Neural progenitor cell (in vitro differentiated cells): Measurements from ENCODE around the gene RHBDL2. TPM values are rescaled to one million over a fixed set of nuclear protein-coding genes. Genes with fewer than 3 reads are reported as not detected.
"Not testable (repeated sequence)": the region's sequence is repeated elsewhere in the genome, so short reads cannot be mapped to it uniquely, and the experiment has no call there.

ENCODE experiments used
- DNase-seq: peaks from one replicate; pipeline ENCODE4 v3.0.0-alpha.2; 2016; ENCODE audit warnings: low spot score
- H2AFZ ChIP-seq: fragments of 200-600 bp; sonication (generic); replicated peaks from 2 replicates; pipeline ENCODE4 v1.6.1; 2016; ENCODE audit warnings: antibody characterized with exemption
- H3F3A ChIP-seq: fragments of 200-600 bp; sonication (generic); 2 replicates; pipeline ENCODE4 v1.6.1; 2016; ENCODE audit warnings: antibody characterized with exemption, low read depth
- H3K27ac ChIP-seq: fragments of 200-600 bp; sonication (generic); 2 replicates; pipeline ENCODE4 v1.5.1; 2016; ENCODE audit warnings: mild to moderate bottlenecking
- H3K27me3 ChIP-seq: fragments of 200-600 bp; sonication (generic); 2 replicates; pipeline ENCODE4 v1.6.1; 2016; ENCODE audit warnings: mild to moderate bottlenecking, moderate library complexity
- H3K36me3 ChIP-seq: fragments of 200-600 bp; sonication (generic); 2 replicates; pipeline ENCODE4 v1.5.1; 2016
- H3K4me1 ChIP-seq: fragments of 200-600 bp; sonication (generic); 2 replicates; pipeline ENCODE4 v1.6.1; 2016; ENCODE audit warnings: mixed run types
- H3K4me2 ChIP-seq: fragments of 200-600 bp; sonication (generic); 2 replicates; pipeline ENCODE4 v1.6.1; 2016
- H3K4me3 ChIP-seq: fragments of 200-600 bp; sonication (generic); 2 replicates; pipeline ENCODE4 v1.5.1; 2016
- H3K79me2 ChIP-seq: fragments of 200-600 bp; sonication (generic); 2 replicates; pipeline ENCODE4 v1.6.1; 2016; ENCODE audit warnings: low read depth
- H3K9ac ChIP-seq: fragments of 200-600 bp; sonication (generic); 2 replicates; pipeline ENCODE4 v1.6.1; 2016
- H3K9me3 ChIP-seq: fragments of 200-600 bp; sonication (generic); 2 replicates; pipeline ENCODE4 v1.5.1; 2016; ENCODE audit warnings: low read depth
- H4K20me1 ChIP-seq: fragments of 200-600 bp; sonication (generic); 2 replicates; pipeline ENCODE4 v1.6.1; 2016; ENCODE audit warnings: low read depth
- H3K27ac Mint-ChIP-seq: 3 replicates; pipeline ENCODE4 v1.8.0; 2021; ENCODE audit warnings: mixed read lengths
- H3K27me3 Mint-ChIP-seq: 2 replicates; pipeline ENCODE4 v1.8.0; 2022; ENCODE audit warnings: low read depth, mild to moderate bottlenecking, inconsistent platforms, moderate library complexity, mixed read lengths; ENCODE audit not compliant: insufficient read depth
- H3K36me3 Mint-ChIP-seq: 3 replicates; pipeline ENCODE4 v1.8.0; 2021; ENCODE audit warnings: mixed read lengths
- H3K4me1 Mint-ChIP-seq: 3 replicates; pipeline ENCODE4 v1.8.0; 2021; ENCODE audit warnings: mixed read lengths
- H3K4me3 Mint-ChIP-seq: 3 replicates; pipeline ENCODE4 v1.8.0; 2021; ENCODE audit warnings: mild to moderate bottlenecking, moderate library complexity, mixed read lengths
- H3K9me3 Mint-ChIP-seq: 3 replicates; pipeline ENCODE4 v1.8.0; 2020; ENCODE audit warnings: mixed read lengths
- EZH2 ChIP-seq: fragments of 200-600 bp; sonication (generic); IDR thresholded peaks from 2 replicates; pipeline ENCODE4 v1.6.1; 2017; ENCODE audit warnings: antibody characterized with exemption, mild to moderate bottlenecking, moderate library complexity
- EZH2phosphoT487 ChIP-seq: fragments of 200-600 bp; sonication (generic); IDR thresholded peaks from 2 replicates; pipeline ENCODE4 v1.6.1; 2017; ENCODE audit warnings: antibody characterized with exemption
- total RNA-seq: library from RNA; depleted of rRNA; stranded (reverse); fragments of >200 nt; gene quantifications from 2 replicates; pipeline ENCODE4 v1.2.3, GENCODE V29; 2015; ENCODE audit warnings: low replicate concordance
- TF ChIP-seq, protein P1 (sequence below): fragments of 200-600 bp; sonication (generic); IDR thresholded peaks from 2 replicates; pipeline ENCODE4 v1.5.1; 2017; ENCODE audit warnings: antibody characterized with exemption, mild to moderate bottlenecking

The RHBDL2 gene
- total RNA-seq, 1 donor from 2014 or later: not detected

DNA sequence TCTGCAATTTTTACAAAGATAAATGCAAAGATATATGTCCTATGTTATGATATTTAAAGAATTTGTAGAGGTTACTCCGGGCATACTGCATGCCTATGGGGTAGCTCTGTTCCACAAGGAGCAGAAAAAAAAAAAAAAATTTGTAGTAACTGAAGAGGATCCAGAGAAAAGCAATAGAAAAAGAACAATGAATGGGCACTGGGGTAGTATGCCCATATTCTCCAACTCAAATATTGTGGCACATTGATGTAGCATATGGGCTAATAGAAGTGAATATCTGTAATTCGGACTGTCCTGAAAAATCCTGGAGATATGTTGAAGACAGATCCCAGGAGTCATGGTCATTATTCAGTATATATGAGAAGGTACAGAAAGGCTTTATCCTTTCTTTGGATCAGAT lies 48.3 kb upstream of the RHBDL2 start:
- no peak for DNase-seq
- peak overlapping the region; percentile 89 for H3K27ac ChIP-seq
- H3K4me2 ChIP-seq: peak overlapping the region; percentile 88
- no peaks in the 10 kb centered on the region for H3K27me3 ChIP-seq
- H3K79me2 ChIP-seq: peaks cover 39% of the 10 kb centered on the region
- no peaks in the 10 kb centered on the region for H3K9me3 ChIP-seq
- no peaks in the 10 kb centered on the region for H3K9me3 Mint-ChIP-seq
- peak overlapping the region; percentile 88 for H3K4me3 Mint-ChIP-seq
- no peak overlapping the region for H2AFZ ChIP-seq
- H4K20me1 ChIP-seq: peaks cover 36% of the 10 kb centered on the region
- H3K4me1 ChIP-seq: peaks cover 26% of the 10 kb centered on the region
- TF ChIP-seq, protein P1, sequence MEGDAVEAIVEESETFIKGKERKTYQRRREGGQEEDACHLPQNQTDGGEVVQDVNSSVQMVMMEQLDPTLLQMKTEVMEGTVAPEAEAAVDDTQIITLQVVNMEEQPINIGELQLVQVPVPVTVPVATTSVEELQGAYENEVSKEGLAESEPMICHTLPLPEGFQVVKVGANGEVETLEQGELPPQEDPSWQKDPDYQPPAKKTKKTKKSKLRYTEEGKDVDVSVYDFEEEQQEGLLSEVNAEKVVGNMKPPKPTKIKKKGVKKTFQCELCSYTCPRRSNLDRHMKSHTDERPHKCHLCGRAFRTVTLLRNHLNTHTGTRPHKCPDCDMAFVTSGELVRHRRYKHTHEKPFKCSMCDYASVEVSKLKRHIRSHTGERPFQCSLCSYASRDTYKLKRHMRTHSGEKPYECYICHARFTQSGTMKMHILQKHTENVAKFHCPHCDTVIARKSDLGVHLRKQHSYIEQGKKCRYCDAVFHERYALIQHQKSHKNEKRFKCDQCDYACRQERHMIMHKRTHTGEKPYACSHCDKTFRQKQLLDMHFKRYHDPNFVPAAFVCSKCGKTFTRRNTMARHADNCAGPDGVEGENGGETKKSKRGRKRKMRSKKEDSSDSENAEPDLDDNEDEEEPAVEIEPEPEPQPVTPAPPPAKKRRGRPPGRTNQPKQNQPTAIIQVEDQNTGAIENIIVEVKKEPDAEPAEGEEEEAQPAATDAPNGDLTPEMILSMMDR: no peak
- TF ChIP-seq EZH2phosphoT487 (no peak), EZH2 (no peak)
- H3K4me1 Mint-ChIP-seq: peaks cover 39% of the 10 kb centered on the region
- no peak overlapping the region for H3K9ac ChIP-seq
- peak overlapping the region; percentile 92 for H3K4me3 ChIP-seq
- H3K36me3 ChIP-seq: peaks cover under 1% of the 10 kb centered on the region
- peaks cover 12% of the 10 kb centered on the region for H3F3A ChIP-seq
- peak overlapping the region; percentile 90 for H3K27ac Mint-ChIP-seq
- H3K36me3 Mint-ChIP-seq: peaks cover 11% of the 10 kb centered on the region
- no peaks in the 10 kb centered on the region for H3K27me3 Mint-ChIP-seq

DNA sequence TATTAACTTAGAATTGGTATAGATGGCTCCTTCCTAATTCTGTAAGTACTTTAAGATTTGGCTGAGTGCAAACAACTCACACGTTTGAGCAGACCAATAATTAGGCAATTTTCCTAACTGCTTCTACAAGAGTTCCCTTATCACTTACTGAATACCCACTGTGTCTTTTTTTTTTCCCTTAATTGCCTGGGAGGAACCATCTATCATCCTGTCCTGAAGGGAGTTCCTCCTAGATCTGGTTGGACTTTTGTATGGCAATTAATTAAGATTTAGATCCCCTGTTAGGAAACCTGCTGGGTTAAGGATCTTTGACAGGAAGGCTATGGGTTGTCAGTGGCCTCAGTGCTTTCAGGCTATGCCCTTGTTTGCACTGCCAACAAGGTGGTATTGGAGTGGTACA lies 37.8 kb upstream of the RHBDL2 start:
- H3K27ac Mint-ChIP-seq, H3K36me3 Mint-ChIP-seq, H3K27me3 ChIP-seq, DNase-seq, H3K4me3 Mint-ChIP-seq, H3K4me3 ChIP-seq, H3K4me2 ChIP-seq, H3K9ac ChIP-seq, H3K27me3 Mint-ChIP-seq, H3K27ac ChIP-seq, H3K4me1 ChIP-seq, H3K79me2 ChIP-seq, H3K36me3 ChIP-seq, H3K4me1 Mint-ChIP-seq, H3K9me3 ChIP-seq, H3F3A ChIP-seq, H4K20me1 ChIP-seq, H2AFZ ChIP-seq: not testable (repeated sequence)
- H3K9me3 Mint-ChIP-seq: peaks cover 15% of the 10 kb centered on the region

DNA sequence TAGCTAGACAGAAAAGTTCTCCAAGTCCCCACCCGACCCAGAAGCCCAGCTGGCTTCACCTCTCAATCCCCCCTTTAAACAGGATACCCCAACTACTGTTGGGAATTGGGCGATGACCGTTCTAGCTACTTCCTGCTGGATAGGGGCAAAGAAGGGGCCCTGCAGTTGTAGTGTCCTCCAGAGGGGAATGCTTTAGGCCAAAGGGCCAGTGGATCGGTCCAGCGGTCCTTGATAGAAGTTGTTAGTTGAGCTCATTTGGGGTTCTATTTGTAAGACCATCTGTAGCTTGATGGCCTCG lies 36.6 kb upstream of the RHBDL2 start:
- not testable (repeated sequence) for H3K9ac ChIP-seq, H2AFZ ChIP-seq, H4K20me1 ChIP-seq, H3K27me3 ChIP-seq, H3K4me2 ChIP-seq, H3K79me2 ChIP-seq, H3K27ac Mint-ChIP-seq, H3K9me3 ChIP-seq, DNase-seq, H3K4me3 Mint-ChIP-seq, H3K36me3 Mint-ChIP-seq, H3K4me1 Mint-ChIP-seq, H3K4me1 ChIP-seq, H3K27me3 Mint-ChIP-seq, H3K36me3 ChIP-seq, H3K4me3 ChIP-seq, H3F3A ChIP-seq, H3K27ac ChIP-seq
- peaks cover 15% of the 10 kb centered on the region for H3K9me3 Mint-ChIP-seq

- peaks cover 15% of the 10 kb centered on the region for H3K9me3 Mint-ChIP-seq
- H3K27ac Mint-ChIP-seq, H3K79me2 ChIP-seq, H3K27ac ChIP-seq, DNase-seq, H3K4me2 ChIP-seq, H3K27me3 ChIP-seq, H3K4me1 ChIP-seq, H3K27me3 Mint-ChIP-seq, H2AFZ ChIP-seq, H3K9me3 ChIP-seq, H3K36me3 Mint-ChIP-seq, H3K4me3 Mint-ChIP-seq, H3F3A ChIP-seq, H3K4me3 ChIP-seq, H3K36me3 ChIP-seq, H3K9ac ChIP-seq, H4K20me1 ChIP-seq, H3K4me1 Mint-ChIP-seq: not testable (repeated sequence)
Observed at GRCh38 chr1:38977399-38978244, 36.0 kb upstream of the RHBDL2 start.
